Middle frontal gyrus (tissue), 1 donor: ENCODE data around the gene ATF7.
"Not testable (repeated sequence)": the region's sequence is repeated elsewhere in the genome, so short reads cannot be mapped to it uniquely, and the experiment has no call there.

Experiments
- DNase-seq: peaks from one replicate; pipeline ENCODE4 v3.0.0-alpha.2; 2015; ENCODE audit warnings: low spot score; ENCODE audit errors: extremely low spot score

ATF7 gene

GRCh38 chr12:53483979-53484377, 142.2 kb downstream of the ATF7 start:
- DNase-seq, result no peak

GRCh38 chr12:53483225-53483978, 142.8 kb downstream of the ATF7 start:
- no peak for DNase-seq

- no peak for DNase-seq
These were observed 143.5 kb downstream of the ATF7 start for GRCh38 chr12:53482626-53483168.

GRCh38 chr12:53481939-53482586, 144.1 kb downstream of the ATF7 start:
- DNase-seq, result no peak

GRCh38 chr12:53481458-53481857, 144.7 kb downstream of the ATF7 start:
- DNase-seq, result not testable (repeated sequence)

GRCh38 chr12:53480491-53481442, 145.4 kb downstream of the ATF7 start:
- DNase-seq, result no peak

DNA sequence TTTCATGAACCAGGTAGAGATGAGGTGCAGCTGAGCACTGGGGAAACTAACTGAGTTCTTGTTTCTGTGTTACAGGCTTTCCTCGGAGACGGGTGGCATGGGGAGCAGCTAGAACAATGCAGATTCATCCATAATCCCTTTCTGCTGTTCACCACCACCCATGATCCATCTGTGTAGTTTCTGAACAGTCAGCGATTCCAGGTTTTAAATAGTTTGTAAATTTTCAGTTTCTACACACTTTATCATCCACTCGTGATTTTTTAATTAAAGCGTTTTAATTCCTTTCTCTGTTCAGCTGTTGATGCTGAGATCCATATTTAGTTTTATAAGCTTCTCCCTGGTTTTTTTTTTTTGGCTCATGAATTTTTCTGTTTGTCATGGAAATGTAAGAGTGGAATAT, 146.9 kb downstream of the ATF7 start:
- no peak for DNase-seq

DNA sequence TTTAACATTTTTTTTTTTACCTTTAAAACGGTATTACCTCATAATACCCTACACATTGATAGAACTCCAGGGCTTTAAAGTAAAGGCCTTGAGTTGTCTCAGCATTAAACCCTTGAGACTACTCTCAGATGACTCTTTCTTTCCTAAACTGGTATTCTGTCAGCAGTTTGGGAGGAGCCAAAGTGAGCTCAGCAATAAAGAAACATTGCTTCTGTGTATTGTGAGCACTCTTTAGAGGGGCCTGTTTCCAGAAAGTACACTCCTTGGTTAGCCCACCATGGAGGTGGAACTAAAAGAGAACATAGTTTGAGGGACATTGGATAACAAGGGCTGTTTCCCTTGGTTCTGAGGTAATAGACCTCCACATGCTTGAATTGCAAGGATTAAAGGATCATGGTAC, 147.3 kb downstream of the ATF7 start:
- DNase-seq, result no peak

- no peak for DNase-seq
These were observed 149.4 kb downstream of the ATF7 start for GRCh38 chr12:53476769-53477209.

DNA sequence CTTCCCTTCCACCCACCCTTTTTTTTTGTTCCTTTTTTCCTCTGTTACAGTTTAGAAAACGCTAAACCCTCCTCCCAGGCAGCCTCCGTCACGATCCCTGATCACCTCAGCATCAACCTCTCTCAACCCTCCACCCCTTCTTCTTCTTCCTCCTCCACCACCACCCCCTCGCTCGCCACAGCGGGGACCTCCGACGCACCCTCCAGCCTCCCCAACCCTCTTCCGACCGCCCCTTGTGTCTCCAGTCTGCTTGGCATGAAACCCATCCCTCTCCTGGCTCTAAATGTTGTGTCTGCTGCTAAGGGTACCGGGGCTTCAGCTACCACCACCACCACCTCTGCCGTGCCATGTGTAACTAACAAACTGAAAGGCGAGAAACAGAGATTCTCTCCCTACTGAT, 151.4 kb downstream of the ATF7 start:
- no peak for DNase-seq

- no peak for DNase-seq
These were observed 152.1 kb downstream of the ATF7 start for GRCh38 chr12:53474077-53474476.

GRCh38 chr12:53472056-53472582, 154.1 kb downstream of the ATF7 start:
- DNase-seq, result no peak

GRCh38 chr12:53468282-53468681, 157.9 kb downstream of the ATF7 start:
- no peak for DNase-seq

GRCh38 chr12:53467880-53468279, 158.3 kb downstream of the ATF7 start:
- DNase-seq, result no peak

DNA sequence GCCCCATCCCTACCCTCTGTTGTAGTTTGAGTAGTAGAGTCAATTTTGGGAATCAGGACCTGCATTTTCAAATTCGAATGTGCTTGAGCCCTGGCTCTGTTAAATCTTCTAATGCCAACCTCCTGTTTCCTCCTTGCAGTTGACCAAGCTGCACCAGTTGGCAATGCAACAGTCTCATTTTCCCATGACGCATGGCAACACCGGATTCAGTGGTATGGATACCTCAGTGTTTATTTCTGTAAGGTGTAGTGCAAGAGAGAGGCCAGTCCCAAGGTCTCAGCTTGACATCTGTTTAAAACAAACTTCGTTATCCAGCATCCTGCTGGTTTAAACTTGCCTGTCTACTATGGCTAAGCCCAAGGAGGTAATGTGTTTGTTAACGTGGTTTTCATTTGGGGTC, 159.1 kb downstream of the ATF7 start:
- DNase-seq, result no peak

DNA sequence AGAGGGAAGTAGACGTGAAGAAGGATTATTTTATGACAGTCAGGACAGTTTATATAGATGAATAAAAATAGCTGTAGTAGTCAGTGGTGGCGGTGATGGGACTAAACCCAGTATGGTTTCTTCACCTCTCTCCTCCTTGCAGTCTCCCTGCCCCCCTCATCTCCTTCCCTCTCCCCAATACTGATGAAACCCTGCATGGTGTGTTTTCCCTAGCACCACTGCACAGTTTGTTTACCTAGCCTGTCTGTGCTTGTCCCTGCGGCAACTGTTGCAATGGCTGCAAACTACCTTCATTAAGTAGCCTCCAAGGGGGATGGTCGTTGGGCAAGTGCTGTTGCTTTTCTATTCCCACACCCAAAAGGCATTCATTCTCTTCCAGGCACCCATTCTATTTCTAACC, 159.5 kb downstream of the ATF7 start:
- DNase-seq, result no peak

GRCh38 chr12:53465679-53466078, 160.5 kb downstream of the ATF7 start:
- no peak for DNase-seq

GRCh38 chr12:53464685-53465418, 161.3 kb downstream of the ATF7 start:
- DNase-seq, result no peak

GRCh38 chr12:53463802-53464560, 162.2 kb downstream of the ATF7 start:
- no peak for DNase-seq

DNA sequence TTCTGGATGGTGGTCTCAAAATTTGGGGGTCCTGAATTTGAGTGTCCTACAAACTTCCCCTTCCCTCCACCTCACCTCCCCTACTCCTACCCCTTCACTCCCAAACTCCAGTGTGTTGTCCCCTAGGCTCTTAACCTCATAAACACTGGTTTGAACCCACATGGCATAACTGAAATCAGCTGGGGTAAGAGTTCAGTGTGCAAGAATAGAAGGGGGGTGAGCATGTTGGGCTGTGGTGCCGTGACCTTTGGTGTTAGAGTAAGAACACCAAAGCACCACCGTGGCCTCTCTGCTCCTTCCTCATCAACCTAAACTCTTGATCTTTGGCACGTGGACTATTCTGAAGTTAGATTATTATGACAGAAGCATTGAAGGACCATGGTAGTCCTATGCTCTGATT, 163.2 kb downstream of the ATF7 start:
- DNase-seq, result no peak
